Adrenal gland (tissue), 12 donors: ENCODE measurements around the gene ZNF786. TPM values are rescaled to one million over a fixed set of nuclear protein-coding genes. Genes with fewer than 3 reads are reported as not detected.

ENCODE experiments used
- DNase-seq, 7 donors: peaks; one replicate each; pipeline ENCODE4 v3.0.0-alpha.2; 2019 to 2020
- H3K27ac ChIP-seq, 5 donors: fragments of 200-600 bp; sonication (generic) in 4 of 5; 1 replicate in 3 of 5; 2 replicates in 2 of 5; pipeline versions ENCODE4 v1.5.1 to v1.8.0; 2016 to 2020; ENCODE audit warnings: mild to moderate bottlenecking in 1 of 5
- H3K27me3 ChIP-seq: fragments of 200-600 bp; 2 replicates; pipeline ENCODE4 v1.8.0; 2021
- H3K36me3 ChIP-seq, 2 donors: fragments of 200-600 bp; replicated peaks in 1 of 2; 1 replicate in 1 of 2; 2 replicates in 1 of 2; pipeline versions ENCODE4 v1.5.1 to v1.8.0; 2018 to 2022
- H3K4me1 ChIP-seq, 2 donors: fragments of 200-600 bp; replicated peaks in 1 of 2; 1 replicate in 1 of 2; 2 replicates in 1 of 2; pipeline versions ENCODE4 v1.5.1 to v1.8.0; 2018 to 2021
- H3K4me3 ChIP-seq, 4 donors: fragments of 200-600 bp; sonication (generic) in 3 of 4; one replicate each; pipeline ENCODE4 v1.5.1; 2016 to 2018
- H3K9me3 ChIP-seq, 3 donors: fragments of 200-600 bp; sonication (generic) in 1 of 3; replicated peaks in 1 of 3; 1 replicate in 2 of 3; 2 replicates in 1 of 3; pipeline versions ENCODE4 v1.5.1 to v1.8.0; 2016 to 2021
- CTCF ChIP-seq, 6 experiments: fragments of 450-650 bp in 4 of 6; fragments of 200-600 bp in 2 of 6; sonication (generic) in 1 of 6; IDR thresholded peaks; 1 replicate in 5 of 6; 2 replicates in 1 of 6; pipeline versions ENCODE4 v1.5.1 to v1.8.0; 2016 to 2021; ENCODE audit warnings: antibody characterized with exemption in 6 of 6, mild to moderate bottlenecking in 2 of 6, moderate library complexity in 1 of 6
- POLR2A ChIP-seq, 2 donors: fragments of 450-650 bp; IDR thresholded peaks; one replicate each; pipeline ENCODE4 v1.6.1; 2017; ENCODE audit warnings: antibody characterized with exemption in 2 of 2, mild to moderate bottlenecking in 2 of 2, moderate library complexity in 1 of 2
- WGBS, 4 donors: extraction: QIAGEN DNeasy Blood & Tissue Kit in 2 of 4; methylation state at CpG; one replicate each; pipeline versions ENCODE4 v1.1.5 to v1.1.7; 2013 to 2017; 5-methylcytosine and 5-hydroxymethylcytosine counted together
- intact Hi-C, 2 donors: fragments of 100-400 bp; cut with DNase I; formaldehyde crosslinking; loops; one replicate each; pipeline versions ENCODE4 v1.14.1 to v1.15.0; 2022 to 2023
- polyA plus RNA-seq, 3 donors: library from polyadenylated mRNA; stranded (reverse); fragments of 200-250 nt in 2 of 3; fragments of 350-450 nt in 1 of 3; fragmentation: Illumina TruSeq in 1 of 3; extraction: RNeasy Lipid Tissue Mini Kit (QIAGEN cat#74804) in 1 of 3; gene quantifications; one replicate each; pipeline ENCODE4 v1.2.3, GENCODE V29; 2013 to 2014
- total RNA-seq, 9 donors: library from RNA; depleted of rRNA in 4 of 9; stranded (reverse); fragments of >200 nt in 4 of 9; fragments of 120-200 nt in 1 of 9; fragmentation: NEBNext Ultra II Directional in 1 of 9; extraction: Animal tissue kit (Norgen Biotek cat#: 25700) in 1 of 9; gene quantifications; one replicate each; pipeline versions ENCODE4 v1.1.0 to v1.2.4, GENCODE V29; 2013 to 2023
- donor health status: healthy with polysubstance abuse.
- donor health status: Bipolar disorder and iron deficiency.
- donor health status: DM: yes; HTN: yes; CAD: no.
- donor health status: DM: no; HTN: no; CAD: no.
- donor health status: DM: no; HTN: no; CAD: no.
- donor health status: DM: yes; HTN: yes; CAD: no.

ZNF786 gene
- total and polyA plus RNA-seq, 12 donors: 2.6 to 13.0 (median 4.8) TPM

- Histone ChIP-seq H3K4me1 (no peaks in the 10 kb centered on the region), H3K36me3 (no peaks in the 10 kb centered on the region), H3K27ac (no peak overlapping the region), H3K4me3 (no peak overlapping the region), H3K27me3 (no peaks in the 10 kb centered on the region), H3K9me3 (no peaks in the 10 kb centered on the region)
- intact Hi-C loops: no loop called here
- TF ChIP-seq POLR2A (IDR thresholded peaks at IDR 0.05): no peak
- no peak for TF ChIP-seq CTCF (IDR thresholded peaks at IDR 0.05)
- no peak for DNase-seq
- 90 to 96% (median 94%) methylated on average over 2 of the region's 2 CpGs for WGBS, 4 donors
Measured at GRCh38 chr7:149084407-149084806, 6.1 kb downstream of the ZNF786 start.

GRCh38 chr7:149081914-149082313 lies 8.6 kb downstream of the ZNF786 start:
- Histone ChIP-seq H3K27me3 (no peaks in the 10 kb centered on the region), H3K4me1 (no peaks in the 10 kb centered on the region), H3K36me3 (no peaks in the 10 kb centered on the region), H3K27ac (no peak overlapping the region), H3K4me3 (no peak overlapping the region), H3K9me3 (no peaks in the 10 kb centered on the region)
- intact Hi-C loops: no loop called here
- WGBS, 4 donors: 93 to 97% (median 95%) methylated on average over 6 of the region's 6 CpGs
- TF ChIP-seq CTCF (IDR thresholded peaks at IDR 0.05): no peak
- no peak for TF ChIP-seq POLR2A (IDR thresholded peaks at IDR 0.05)
- DNase-seq: no peak

GRCh38 chr7:149077594-149077993 lies 12.9 kb downstream of the ZNF786 start:
- DNase-seq: no peak
- no peak for TF ChIP-seq POLR2A (IDR thresholded peaks at IDR 0.05)
- 84 to 94% (median 87%) methylated on average over 9 of the region's 9 CpGs for WGBS, 4 donors
- no peak overlapping the region for H3K4me3 ChIP-seq
- intact Hi-C loops: no loop called here
- no peaks in the 10 kb centered on the region for H3K27me3 ChIP-seq
- H3K27ac ChIP-seq: no peak overlapping the region
- no peaks in the 10 kb centered on the region for H3K4me1 ChIP-seq
- no peaks in the 10 kb centered on the region for H3K9me3 ChIP-seq
- peaks cover 0 to 4% of the 10 kb centered on the region in 2 donors for H3K36me3 ChIP-seq

- DNase-seq: no peak
- TF ChIP-seq POLR2A (IDR thresholded peaks at IDR 0.05) (no peak), CTCF (IDR thresholded peaks at IDR 0.05) (no peak)
- WGBS, 4 donors: 98 to 100% (median 99%) methylated on average over 2 of the region's 2 CpGs
Measured at GRCh38 chr7:149075286-149075685, 15.2 kb downstream of the ZNF786 start.

GRCh38 chr7:149074116-149074885 lies 16.2 kb downstream of the ZNF786 start:
- DNase-seq: no peak
- TF ChIP-seq CTCF (IDR thresholded peaks at IDR 0.05): no peak
- no peak for TF ChIP-seq POLR2A (IDR thresholded peaks at IDR 0.05)
- Histone ChIP-seq H3K4me1 (no peaks in the 10 kb centered on the region), H3K9me3 (no peaks in the 10 kb centered on the region), H3K27me3 (no peaks in the 10 kb centered on the region), H3K36me3 (peaks cover 0 to 32% of the 10 kb centered on the region in 2 donors), H3K4me3 (no peak overlapping the region), H3K27ac (no peak overlapping the region)
- intact Hi-C loops: no loop called here
- 78 to 91% (median 86%) methylated on average over 3 of the region's 3 CpGs for WGBS, 4 donors

More at GRCh38 chr7:149075286-149075685, 15.2 kb downstream of the ZNF786 start:
- H3K27me3 ChIP-seq: no peaks in the 10 kb centered on the region
- H3K27ac ChIP-seq: no peak overlapping the region
- intact Hi-C loops: no loop called here
- H3K36me3 ChIP-seq: peaks cover 0 to 27% of the 10 kb centered on the region in 2 donors
- H3K4me3 ChIP-seq: no peak overlapping the region
- H3K4me1 ChIP-seq: no peaks in the 10 kb centered on the region
- no peaks in the 10 kb centered on the region for H3K9me3 ChIP-seq
